Heart left ventricle (tissue), 16 donors: ENCODE measurements around the gene PRKX. TPM values are rescaled to one million over a fixed set of nuclear protein-coding genes. Genes with fewer than 3 reads are reported as not detected.
"Not testable (repeated sequence)": the region's sequence is repeated elsewhere in the genome, so short reads cannot be mapped to it uniquely, and the experiment has no call there.

ENCODE experiments used
- ATAC-seq, 4 donors: fragments of 200-7000 bp; cut with Tn5 transposase; one replicate each; pipeline ENCODE4 v1.9.1; 2020 to 2022; ENCODE audit warnings: moderate library complexity in 4 of 4, mild to moderate bottlenecking in 3 of 4, moderate number of reproducible peaks in 1 of 4
- DNase-seq, 5 donors: peaks; one replicate each; pipeline ENCODE4 v3.0.0-alpha.2; 2020
- H3K27ac ChIP-seq, 12 donors: fragments of 200-600 bp; sonication (generic) in 4 of 12; one replicate each; pipeline versions ENCODE4 v1.5.0 to v1.8.0; 2016 to 2022; ENCODE audit warnings: mild to moderate bottlenecking in 2 of 12
- H3K27me3 ChIP-seq, 9 donors: fragments of 200-600 bp; sonication (generic) in 2 of 9; one replicate each; pipeline versions ENCODE4 v1.5.1 to v1.8.0; 2016 to 2022; ENCODE audit warnings: mild to moderate bottlenecking in 3 of 9
- H3K36me3 ChIP-seq, 9 donors: fragments of 200-600 bp; sonication (generic) in 2 of 9; one replicate each; pipeline versions ENCODE4 v1.5.0 to v1.8.0; 2018 to 2022; ENCODE audit warnings: mild to moderate bottlenecking in 2 of 9
- H3K4me1 ChIP-seq, 12 donors: fragments of 200-600 bp; sonication (generic) in 4 of 12; one replicate each; pipeline versions ENCODE4 v1.5.0 to v1.8.0; 2016 to 2022; ENCODE audit warnings: mild to moderate bottlenecking in 3 of 12
- H3K4me3 ChIP-seq, 12 donors: fragments of 200-600 bp; sonication (generic) in 4 of 12; one replicate each; pipeline versions ENCODE4 v1.5.0 to v1.8.0; 2017 to 2022; ENCODE audit warnings: mild to moderate bottlenecking in 9 of 12, moderate library complexity in 4 of 12
- H3K9me3 ChIP-seq, 12 donors: fragments of 200-600 bp; sonication (generic) in 4 of 12; one replicate each; pipeline versions ENCODE4 v1.5.0 to v1.8.0; 2016 to 2022; ENCODE audit warnings: mild to moderate bottlenecking in 1 of 12
- POLR2A ChIP-seq, 2 donors: fragments of 450-650 bp; IDR thresholded peaks; one replicate each; pipeline ENCODE4 v1.6.1; 2017; ENCODE audit warnings: antibody characterized with exemption in 2 of 2, mild to moderate bottlenecking in 2 of 2, moderate library complexity in 2 of 2
- WGBS, 4 donors: extraction: QIAGEN DNeasy Blood & Tissue Kit in 2 of 4; methylation state at CpG; one replicate each; pipeline versions ENCODE4 v1.1.5 to v1.1.7; 2013 to 2018; 5-methylcytosine and 5-hydroxymethylcytosine counted together
- intact Hi-C, 10 donors: fragments of 100-400 bp; cut with DNase I; formaldehyde crosslinking; loops; one replicate each; pipeline versions ENCODE4 v1.11.1 to v1.14.2; 2022
- polyA plus RNA-seq, 2 donors: library from polyadenylated mRNA; stranded (reverse); fragments of 200-250 nt; gene quantifications; one replicate each; pipeline ENCODE4 v1.2.3, GENCODE V29; 2013
- total RNA-seq, 9 donors: library from RNA; depleted of rRNA in 2 of 9; stranded (reverse); fragments of >200 nt in 2 of 9; fragmentation: NEBNext Ultra II Directional in 3 of 9; extraction: Animal tissue kit (Norgen Biotek cat#: 25700) in 3 of 9; gene quantifications; one replicate each; pipeline versions ENCODE4 v1.1.0 to v1.2.4, GENCODE V29; 2016 to 2023
- TF ChIP-seq, protein P1 (sequence below), 12 donors: fragments of 200-600 bp; sonication (generic) in 4 of 12; IDR thresholded peaks; one replicate each; pipeline versions ENCODE4 v1.5.0 to v1.8.0; 2018 to 2022; ENCODE audit warnings: antibody characterized with exemption in 12 of 12, mild to moderate bottlenecking in 5 of 12
- donor health status: ischemic (EF 13 %, LVEDD 7.1; RV severe dilation, severe dysfunction).
- donor health status: healthy with polysubstance abuse.
- donor health status: DM: no; HTN: yes; CAD: no.
- donor health status: DM: no; HTN: no; CAD: no.
- donor health status: ischemic (EF 25% LVEDD 6.9; RV normal size, moderate dysfunction).
- donor health status: ischemic (EF 25% LVEDD 5.7; RV mildly dilated, moderate dysfunction).
- donor health status: healthy.
- donor health status: DM: yes; HTN: yes; CAD: no.
- donor health status: ischemic (EF 35%, LVEDD 5.7; RV mildly dilated, moderate dysfunction).
- donor health status: nonischemic (EF 11% LVEDD 7.7; RV severe dilation, severe dysfunction).
- donor health status: DM: yes; HTN: yes; CAD: no.
- donor health status: PGD.
- donor health status: ischemic (EF 29% LVEDD 5.4; RV normal size, mild dysfunction).
- donor health status: nonischemic (EF 23%, LVEDD 6.1; RV moderate dilation, normal function).

Gene PRKX
- total and polyA plus RNA-seq, 11 donors, result 1.8 to 19.1 (median 4.1) TPM

DNA sequence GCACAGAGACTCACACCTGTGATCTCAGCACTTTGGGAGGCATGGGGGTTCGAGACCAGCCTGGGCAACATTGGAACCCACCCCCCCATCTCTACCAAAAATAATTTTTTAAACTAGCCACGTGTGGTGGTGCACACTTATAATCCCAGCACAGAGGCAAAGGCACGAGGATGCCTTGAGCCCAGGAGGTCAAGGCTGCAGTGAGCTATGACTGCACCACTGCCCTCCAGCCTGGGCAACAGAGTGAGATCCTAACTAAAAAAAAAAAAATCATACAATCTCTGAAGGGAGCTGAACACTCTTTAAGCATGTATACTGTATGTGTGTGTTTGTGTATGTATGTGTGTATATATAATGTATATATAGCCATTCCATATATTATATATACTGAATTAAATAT, 2.5 kb upstream of the PRKX start:
- Histone ChIP-seq H3K36me3 (no peaks in the 10 kb centered on the region), H3K27ac (no peak overlapping the region), H3K27me3 (peaks cover 0 to 25% (median 0%) of the 10 kb centered on the region in 9 donors), H3K4me1 (peaks cover 0 to 18% (median 0%) of the 10 kb centered on the region in 12 donors), H3K9me3 (no peaks in the 10 kb centered on the region), H3K4me3 (no peak overlapping the region)
- ATAC-seq, result no peak
- TF ChIP-seq POLR2A (IDR thresholded peaks at IDR 0.05), result no peak
- TF ChIP-seq, protein P1, sequence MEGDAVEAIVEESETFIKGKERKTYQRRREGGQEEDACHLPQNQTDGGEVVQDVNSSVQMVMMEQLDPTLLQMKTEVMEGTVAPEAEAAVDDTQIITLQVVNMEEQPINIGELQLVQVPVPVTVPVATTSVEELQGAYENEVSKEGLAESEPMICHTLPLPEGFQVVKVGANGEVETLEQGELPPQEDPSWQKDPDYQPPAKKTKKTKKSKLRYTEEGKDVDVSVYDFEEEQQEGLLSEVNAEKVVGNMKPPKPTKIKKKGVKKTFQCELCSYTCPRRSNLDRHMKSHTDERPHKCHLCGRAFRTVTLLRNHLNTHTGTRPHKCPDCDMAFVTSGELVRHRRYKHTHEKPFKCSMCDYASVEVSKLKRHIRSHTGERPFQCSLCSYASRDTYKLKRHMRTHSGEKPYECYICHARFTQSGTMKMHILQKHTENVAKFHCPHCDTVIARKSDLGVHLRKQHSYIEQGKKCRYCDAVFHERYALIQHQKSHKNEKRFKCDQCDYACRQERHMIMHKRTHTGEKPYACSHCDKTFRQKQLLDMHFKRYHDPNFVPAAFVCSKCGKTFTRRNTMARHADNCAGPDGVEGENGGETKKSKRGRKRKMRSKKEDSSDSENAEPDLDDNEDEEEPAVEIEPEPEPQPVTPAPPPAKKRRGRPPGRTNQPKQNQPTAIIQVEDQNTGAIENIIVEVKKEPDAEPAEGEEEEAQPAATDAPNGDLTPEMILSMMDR (IDR thresholded peaks at IDR 0.05), result no peak
- no peak for DNase-seq
- WGBS, 4 donors, result 76 to 87% (median 81%) methylated on average over 3 of the region's 3 CpGs
- intact Hi-C loops, result loop anchor here in 2 of 10 donors (10.0 kb wide), 1 partner anchor 61 kb away; no protein-coding TSS in a partner anchor

DNA sequence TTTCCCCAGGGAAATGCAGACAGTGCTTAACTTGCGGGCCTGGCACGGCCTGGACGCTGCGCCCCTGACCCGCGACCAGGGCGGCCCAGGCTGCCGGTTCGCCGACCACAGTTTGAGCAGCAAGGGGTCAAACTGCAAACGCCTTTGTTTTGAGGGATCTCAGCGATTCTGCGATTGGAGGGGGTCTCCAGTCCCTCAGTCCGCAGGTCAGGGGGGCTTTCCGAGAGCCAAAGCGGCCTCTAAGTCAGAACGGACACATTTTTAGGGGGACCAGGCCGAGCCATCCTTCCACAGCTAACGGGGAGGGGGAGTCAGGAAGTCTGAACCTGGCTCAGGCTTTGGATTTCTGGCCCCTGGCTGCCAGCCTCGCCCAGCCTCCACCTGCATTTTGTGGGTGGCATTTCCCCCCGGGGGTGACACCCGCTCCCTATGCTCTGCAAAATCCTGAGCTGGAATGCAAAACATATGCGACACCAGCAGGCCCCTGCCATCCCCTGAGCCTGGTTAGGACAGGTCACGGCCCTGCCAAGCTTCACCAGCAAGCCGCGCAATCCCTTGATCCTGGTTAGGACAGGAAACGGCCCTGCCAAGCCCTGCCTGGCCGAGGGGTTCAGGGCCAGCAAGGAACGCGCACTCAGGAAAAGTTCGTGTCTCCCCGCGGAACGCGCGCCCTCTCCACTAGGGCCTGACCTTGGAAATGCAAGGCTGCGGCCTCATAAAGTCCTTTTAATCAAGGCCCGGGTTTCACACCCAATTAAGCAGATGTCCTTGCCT, 1.4 kb upstream of the PRKX start:
- DNase-seq, result not testable (repeated sequence)

DNA sequence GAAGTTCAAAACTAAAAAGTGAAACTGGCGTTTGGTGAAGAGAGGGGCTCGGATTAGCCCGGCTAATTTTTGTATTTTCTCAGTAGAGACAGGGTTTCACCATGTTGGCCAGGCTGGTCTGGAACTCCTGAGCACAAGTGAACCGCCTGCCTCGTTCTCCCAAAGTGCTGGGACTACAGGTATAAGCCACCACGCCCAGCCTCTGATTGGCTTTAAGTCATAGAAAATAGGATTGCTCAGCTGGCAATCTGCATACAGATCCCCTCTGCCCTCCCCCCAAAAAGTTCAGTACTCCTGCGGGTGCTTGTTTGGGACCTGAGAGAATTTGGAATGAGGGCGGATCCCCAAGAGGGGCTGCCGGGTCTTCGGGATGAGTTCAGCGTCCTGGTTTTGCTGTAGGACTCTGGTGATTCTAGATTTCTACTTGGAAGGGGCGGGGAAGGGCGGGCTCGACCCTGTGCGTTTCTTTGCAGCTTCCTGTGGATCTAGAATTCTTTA, 537 bp upstream of the PRKX start:
- peak overlapping the region in 11 of 12 donors; percentile 41 to 85 (median 67) for H3K27ac ChIP-seq
- H3K36me3 ChIP-seq, result no peaks in the 10 kb centered on the region
- no peak for DNase-seq
- peak overlapping the region; percentile 52 to 89 (median 68) for H3K4me3 ChIP-seq
- peaks cover 0 to 18% (median 0%) of the 10 kb centered on the region in 12 donors for H3K4me1 ChIP-seq
- H3K9me3 ChIP-seq, result no peaks in the 10 kb centered on the region
- TF ChIP-seq, protein P1 (IDR thresholded peaks at IDR 0.05), result no peak
- no peak for TF ChIP-seq POLR2A (IDR thresholded peaks at IDR 0.05)
- ATAC-seq, result no peak
- intact Hi-C loops, result loop anchor here in 3 of 10 donors (2.0 to 10.0 kb wide), 4 partner anchors 15 to 98 kb away; no protein-coding TSS in a partner anchor
- 9 to 14% (median 12%) methylated on average over 14 to 15 of the region's 15 CpGs for WGBS, 4 donors
- peaks cover 0 to 25% (median 0%) of the 10 kb centered on the region in 9 donors for H3K27me3 ChIP-seq

More for the DNA sequence above, 1.4 kb upstream of the PRKX start:
- 66 to 84% (median 75%) methylated on average over 17 to 38 of the region's 38 CpGs for WGBS, 4 donors
- Histone ChIP-seq H3K27me3 (peaks cover 0 to 25% (median 0%) of the 10 kb centered on the region in 9 donors), H3K4me1 (peaks cover 0 to 18% (median 0%) of the 10 kb centered on the region in 12 donors)
- intact Hi-C loops, result loop anchor here in 3 of 10 donors (5.0 to 10.0 kb wide), 3 partner anchors 58 to 97 kb away; no protein-coding TSS in a partner anchor
- not testable (repeated sequence) for H3K36me3 ChIP-seq, ATAC-seq, H3K27ac ChIP-seq, H3K9me3 ChIP-seq, H3K4me3 ChIP-seq

DNA sequence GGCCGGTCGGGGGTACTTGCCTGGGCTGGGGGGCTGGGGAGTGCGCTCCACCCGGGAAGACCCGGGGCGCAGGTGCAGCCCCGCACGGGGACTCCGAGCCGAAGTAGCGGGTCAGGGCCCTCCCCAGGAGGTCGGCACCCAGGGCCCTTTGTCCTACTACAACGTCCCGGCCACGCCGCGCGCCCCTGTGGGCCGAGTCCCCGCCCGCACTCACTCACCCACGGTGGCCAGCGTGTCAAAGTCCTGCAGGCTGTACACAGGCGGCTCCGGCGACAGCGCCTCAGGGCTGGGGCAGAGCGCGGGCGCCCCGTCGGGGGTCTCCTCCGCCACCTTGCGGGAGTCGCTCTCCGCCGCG, 602 bp downstream of the PRKX start:
- peak in 3 of 5 donors; percentile 23 to 62 (median 37) for DNase-seq
- ATAC-seq, result peak in 2 of 4 donors; percentile 18 to 43
- intact Hi-C loops, result loop anchor here in 3 of 10 donors (2.0 to 10.0 kb wide), 4 partner anchors 14 to 99 kb away; no protein-coding TSS in a partner anchor
- WGBS, 4 donors, result 0% methylated on average over 9 to 38 of the region's 38 CpGs
- no peak for TF ChIP-seq POLR2A (IDR thresholded peaks at IDR 0.05)
- TF ChIP-seq, protein P1 (IDR thresholded peaks at IDR 0.05), result no peak
- H3K4me3 ChIP-seq, result peak overlapping the region; percentile 52 to 89 (median 68)
- H3K36me3 ChIP-seq, result no peaks in the 10 kb centered on the region
- H3K4me1 ChIP-seq, result peaks cover 0 to 18% (median 0%) of the 10 kb centered on the region in 12 donors
- H3K9me3 ChIP-seq, result no peaks in the 10 kb centered on the region
- H3K27ac ChIP-seq, result peak overlapping the region; percentile 41 to 85 (median 80)
- H3K27me3 ChIP-seq, result peaks cover 0 to 25% (median 0%) of the 10 kb centered on the region in 9 donors
